Spleen (tissue), 13 donors: Measurements from ENCODE around the gene ATG4D. TPM values are rescaled to one million over a fixed set of nuclear protein-coding genes. Genes with fewer than 3 reads are reported as not detected.

Source experiments
- DNase-seq: peaks from one replicate; pipeline ENCODE4 v3.0.0-alpha.2; 2020
- H3K27ac ChIP-seq, 8 donors: fragments of 200-600 bp; sonication (generic) in 7 of 8; 1 replicate in 4 of 8; 2 replicates in 4 of 8; pipeline versions ENCODE4 v1.5.0 to v1.8.0; 2016 to 2021; ENCODE audit warnings: inconsistent platforms in 4 of 8, mild to moderate bottlenecking in 4 of 8, moderate library complexity in 1 of 8
- H3K27me3 ChIP-seq, 7 donors: fragments of 200-600 bp; sonication (generic) in 6 of 7; replicated peaks in 1 of 7; 1 replicate in 4 of 7; 2 replicates in 3 of 7; pipeline versions ENCODE4 v1.5.0 to v1.8.0; 2016 to 2021; ENCODE audit warnings: inconsistent platforms in 3 of 7, mild to moderate bottlenecking in 1 of 7
- H3K36me3 ChIP-seq, 6 donors: fragments of 200-600 bp; sonication (generic) in 5 of 6; 1 replicate in 4 of 6; 2 replicates in 2 of 6; pipeline versions ENCODE4 v1.5.0 to v1.8.0; 2016 to 2021; ENCODE audit warnings: inconsistent platforms in 2 of 6
- H3K4me1 ChIP-seq, 6 donors: fragments of 200-600 bp; sonication (generic) in 5 of 6; 1 replicate in 3 of 6; 2 replicates in 3 of 6; pipeline versions ENCODE4 v1.5.0 to v1.8.0; 2016 to 2021; ENCODE audit warnings: inconsistent platforms in 3 of 6
- H3K4me3 ChIP-seq, 8 donors: fragments of 200-600 bp; sonication (generic) in 7 of 8; 1 replicate in 4 of 8; 2 replicates in 4 of 8; pipeline versions ENCODE4 v1.5.0 to v1.8.0; 2016 to 2021; ENCODE audit warnings: inconsistent platforms in 4 of 8, mild to moderate bottlenecking in 4 of 8, moderate library complexity in 2 of 8
- H3K9me3 ChIP-seq, 8 donors: fragments of 200-600 bp; sonication (generic) in 7 of 8; 1 replicate in 4 of 8; 2 replicates in 4 of 8; pipeline versions ENCODE4 v1.5.0 to v1.8.0; 2016 to 2021; ENCODE audit warnings: inconsistent platforms in 4 of 8
- POLR2A ChIP-seq, 3 donors: fragments of 450-650 bp; IDR thresholded peaks; one replicate each; pipeline ENCODE4 v1.5.1; 2017; ENCODE audit warnings: antibody characterized with exemption in 3 of 3, mild to moderate bottlenecking in 1 of 3
- POLR2AphosphoS5 ChIP-seq, 3 donors: sonication (generic); formaldehyde crosslinking; IDR thresholded peaks; one replicate each; pipeline ENCODE4 v1.5.1; 2017; ENCODE audit warnings: antibody characterized with exemption in 3 of 3
- WGBS, 5 donors: extraction: QIAGEN DNeasy Blood & Tissue Kit in 3 of 5; methylation state at CpG; one replicate each; pipeline versions ENCODE4 v1.1.5 to v1.1.7; 2013 to 2018; 5-methylcytosine and 5-hydroxymethylcytosine counted together
- intact Hi-C: fragments of 100-400 bp; cut with DNase I; formaldehyde crosslinking; loops from one replicate; pipeline ENCODE4 v1.15.0; 2023; ENCODE audit warnings: low total_unique reads
- long read RNA-seq, 2 donors: transcript quantifications; one replicate each; lab custom pipeline, GENCODE V29; 2026
- polyA plus RNA-seq, 3 donors: library from polyadenylated mRNA; stranded (reverse); fragments of 200-250 nt; gene quantifications; one replicate each; pipeline ENCODE4 v1.2.1, GENCODE V29; 2013
- total RNA-seq, 7 donors: library from RNA; depleted of rRNA in 3 of 7; stranded (reverse); fragments of >200 nt in 3 of 7; fragmentation: NEBNext Ultra II Directional in 4 of 7; extraction: Animal tissue kit (Norgen Biotek cat#: 25700) in 4 of 7; gene quantifications; one replicate each; pipeline versions ENCODE4 v1.1.0 to v1.2.1, GENCODE V29; 2016 to 2021
- TF ChIP-seq, protein P1 (sequence below), 11 experiments: fragments of 200-600 bp in 7 of 11; fragments of 450-650 bp in 4 of 11; sonication (generic) in 4 of 11; IDR thresholded peaks in 8 of 11; conservative IDR thresholded peaks in 3 of 11; 1 replicate in 7 of 11; 2 replicates in 4 of 11; pipeline versions ENCODE4 v1.4.0 to v1.8.0; 2016 to 2021; ENCODE audit warnings: antibody characterized with exemption in 11 of 11, inconsistent platforms in 4 of 11, mild to moderate bottlenecking in 1 of 11
- donor health status: healthy with polysubstance abuse.
- donor health status: DM: no; HTN: no; CAD: no; lungs with moderate emphysema.
- donor health status: DM: no; HTN: no; CAD: no.
- donor health status: Bipolar disorder and iron deficiency.
- donor health status: healthy.
- donor health status: DM: no; HTN: no; CAD: no.
- donor health status: DM: yes; HTN: yes; CAD: no.

The ATG4D gene
- 10 to 100 TPM; 18.2 to 40.5 (median 31.5) TPM for total RNA-seq
- 10 to 100 TPM; 18.7 to 36.0 (median 33.8) TPM for polyA plus RNA-seq
- long read RNA-seq, donor 1, partial matches to known transcripts, result 0 of 5 reads
- long read RNA-seq, donor 1, other reads (novel, unspliced or antisense), result 0 of 5 reads
- long read RNA-seq, donor 2, partial matches to known transcripts, result 0 of 5 reads
- long read RNA-seq, donor 2, other reads (novel, unspliced or antisense), result 0 of 5 reads

- peak within 1 kb of the TSS; percentile 73 to 96 (median 88) for H3K4me3 ChIP-seq
- H3K36me3 ChIP-seq, result peaks cover 0 to 34% (median 22%) of the 10 kb centered on the region in 6 donors
- 1% methylated on average over 29 to 79 of the region's 79 CpGs for WGBS, 5 donors
- TF ChIP-seq POLR2AphosphoS5 (IDR thresholded peaks at IDR 0.05), result peak; percentile 84 to 93 (median 86)
- TF ChIP-seq POLR2A (IDR thresholded peaks at IDR 0.05), result peak in 1 of 3 donors; percentile 41
- TF ChIP-seq, protein P1, sequence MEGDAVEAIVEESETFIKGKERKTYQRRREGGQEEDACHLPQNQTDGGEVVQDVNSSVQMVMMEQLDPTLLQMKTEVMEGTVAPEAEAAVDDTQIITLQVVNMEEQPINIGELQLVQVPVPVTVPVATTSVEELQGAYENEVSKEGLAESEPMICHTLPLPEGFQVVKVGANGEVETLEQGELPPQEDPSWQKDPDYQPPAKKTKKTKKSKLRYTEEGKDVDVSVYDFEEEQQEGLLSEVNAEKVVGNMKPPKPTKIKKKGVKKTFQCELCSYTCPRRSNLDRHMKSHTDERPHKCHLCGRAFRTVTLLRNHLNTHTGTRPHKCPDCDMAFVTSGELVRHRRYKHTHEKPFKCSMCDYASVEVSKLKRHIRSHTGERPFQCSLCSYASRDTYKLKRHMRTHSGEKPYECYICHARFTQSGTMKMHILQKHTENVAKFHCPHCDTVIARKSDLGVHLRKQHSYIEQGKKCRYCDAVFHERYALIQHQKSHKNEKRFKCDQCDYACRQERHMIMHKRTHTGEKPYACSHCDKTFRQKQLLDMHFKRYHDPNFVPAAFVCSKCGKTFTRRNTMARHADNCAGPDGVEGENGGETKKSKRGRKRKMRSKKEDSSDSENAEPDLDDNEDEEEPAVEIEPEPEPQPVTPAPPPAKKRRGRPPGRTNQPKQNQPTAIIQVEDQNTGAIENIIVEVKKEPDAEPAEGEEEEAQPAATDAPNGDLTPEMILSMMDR (IDR thresholded peaks at IDR 0.05 in 8 of 11, conservative IDR thresholded peaks at IDR 0.05 in 3 of 11), result peak in 4 of 11 experiments; percentile 11 to 27 (median 20)
- peaks cover 9 to 62% (median 32%) of the 10 kb centered on the region in 6 donors for H3K4me1 ChIP-seq
- no peaks in the 10 kb centered on the region for H3K9me3 ChIP-seq
- peaks cover 0 to 14% (median 0%) of the 10 kb centered on the region in 7 donors for H3K27me3 ChIP-seq
- peak; percentile 94 for DNase-seq
- H3K27ac ChIP-seq, result peak within 1 kb of the TSS; percentile 85 to 97 (median 94)
- intact Hi-C loops, result no loop called here
Observed at GRCh38 chr19:10543420-10544241, at the start of gene ATG4D. ATG4D (plus strand) TSS chr19:10543904; CDS start chr19:10544091, 187 bp downstream.

DNA sequence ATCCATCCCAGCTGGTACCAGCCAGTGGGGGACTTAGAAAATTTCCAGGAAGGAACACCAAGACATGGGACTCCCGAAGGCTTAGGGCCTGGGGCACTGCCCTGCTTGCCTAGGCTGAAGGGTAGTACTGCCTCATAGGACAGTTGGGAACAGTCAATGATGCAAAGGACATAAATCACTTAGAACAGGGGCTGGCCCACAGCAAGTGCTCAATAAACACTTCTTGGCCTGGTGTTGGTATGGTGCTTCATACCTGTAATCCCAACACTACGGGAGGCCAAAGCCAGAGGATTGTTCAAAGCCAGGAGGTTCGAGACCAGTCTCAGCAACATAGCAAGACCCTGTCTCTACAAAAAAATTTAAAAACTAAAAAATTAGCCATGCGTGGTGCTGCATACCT, 46.3 kb upstream of the ATG4D start:
- TF ChIP-seq, protein P1 (IDR thresholded peaks at IDR 0.05 in 8 of 11, conservative IDR thresholded peaks at IDR 0.05 in 3 of 11), result no peak
- no peak for TF ChIP-seq POLR2AphosphoS5 (IDR thresholded peaks at IDR 0.05)
- TF ChIP-seq POLR2A (IDR thresholded peaks at IDR 0.05), result no peak
- Histone ChIP-seq H3K9me3 (no peaks in the 10 kb centered on the region), H3K4me1 (peaks cover 19 to 69% (median 53%) of the 10 kb centered on the region in 6 donors), H3K27me3 (no peaks in the 10 kb centered on the region), H3K27ac (peak overlapping the region in 4 of 8 donors; percentile 66 to 80 (median 76)), H3K36me3 (peaks cover 0 to 79% (median 45%) of the 10 kb centered on the region in 6 donors), H3K4me3 (no peak overlapping the region)
- intact Hi-C loops, result no loop called here
- DNase-seq, result no peak
- 87 to 99% (median 94%) methylated on average over 4 of the region's 4 CpGs for WGBS, 5 donors

GRCh38 chr19:10499550-10500246, 44.0 kb upstream of the ATG4D start:
- H3K36me3 ChIP-seq, result peaks cover 0 to 55% (median 33%) of the 10 kb centered on the region in 6 donors
- peak in 2 of 3 donors; percentile 12 to 48 for TF ChIP-seq POLR2AphosphoS5 (IDR thresholded peaks at IDR 0.05)
- TF ChIP-seq, protein P1 (IDR thresholded peaks at IDR 0.05 in 8 of 11, conservative IDR thresholded peaks at IDR 0.05 in 3 of 11), result no peak
- H3K27me3 ChIP-seq, result no peaks in the 10 kb centered on the region
- no peak for DNase-seq
- H3K4me3 ChIP-seq, result peak overlapping the region in 1 of 8 donors; percentile 15
- WGBS, 5 donors, result 83 to 87% (median 85%) methylated on average over 14 to 24 of the region's 24 CpGs
- H3K9me3 ChIP-seq, result no peaks in the 10 kb centered on the region
- H3K4me1 ChIP-seq, result peaks cover 19 to 72% (median 56%) of the 10 kb centered on the region in 6 donors
- peak overlapping the region in 4 of 8 donors; percentile 66 to 80 (median 76) for H3K27ac ChIP-seq
- intact Hi-C loops, result loop anchor here (5.0 kb wide), 1 partner anchor 68 kb away; the partner anchor contains the start of genes CDKN2D and KRI1
